HG02678 (cell line): ENCODE data around the gene ATP6V0E2.
"Not testable (repeated sequence)": the region's sequence is repeated elsewhere in the genome, so short reads cannot be mapped to it uniquely, and the experiment has no call there.

ENCODE experiments used
- ATAC-seq: cut with Tn5 transposase; IDR thresholded peaks from one replicate; pipeline ENCODE4 v1.9.1; 2021; ENCODE audit warnings: mild to moderate bottlenecking, moderate library complexity; ENCODE audit not compliant: unreplicated experiment

ATP6V0E2 gene

GRCh38 chr7:149912126-149912525, 38.4 kb downstream of the ATP6V0E2 start:
- not testable (repeated sequence) for ATAC-seq

- not testable (repeated sequence) for ATAC-seq
Observed at GRCh38 chr7:149926414-149926813, 52.6 kb downstream of the ATP6V0E2 start.
